ENCODE data around the gene DNAL4.
A peak's percentile ranks its signal among the peaks of the same experiment; 100 is the strongest.

DNAL4 gene

GRCh38 chr22:38827510-38827909 is 33.6 kb upstream of the DNAL4 start:
- H4K20me1 ChIP-seq (ENCODE audit: insufficient read depth, low read length): peaks cover 27% of the 10 kb centered on the region
- no peaks in the 10 kb centered on the region for H3K79me2 ChIP-seq (ENCODE audit: insufficient read depth, low read length)
- TF ChIP-seq, protein P1, sequence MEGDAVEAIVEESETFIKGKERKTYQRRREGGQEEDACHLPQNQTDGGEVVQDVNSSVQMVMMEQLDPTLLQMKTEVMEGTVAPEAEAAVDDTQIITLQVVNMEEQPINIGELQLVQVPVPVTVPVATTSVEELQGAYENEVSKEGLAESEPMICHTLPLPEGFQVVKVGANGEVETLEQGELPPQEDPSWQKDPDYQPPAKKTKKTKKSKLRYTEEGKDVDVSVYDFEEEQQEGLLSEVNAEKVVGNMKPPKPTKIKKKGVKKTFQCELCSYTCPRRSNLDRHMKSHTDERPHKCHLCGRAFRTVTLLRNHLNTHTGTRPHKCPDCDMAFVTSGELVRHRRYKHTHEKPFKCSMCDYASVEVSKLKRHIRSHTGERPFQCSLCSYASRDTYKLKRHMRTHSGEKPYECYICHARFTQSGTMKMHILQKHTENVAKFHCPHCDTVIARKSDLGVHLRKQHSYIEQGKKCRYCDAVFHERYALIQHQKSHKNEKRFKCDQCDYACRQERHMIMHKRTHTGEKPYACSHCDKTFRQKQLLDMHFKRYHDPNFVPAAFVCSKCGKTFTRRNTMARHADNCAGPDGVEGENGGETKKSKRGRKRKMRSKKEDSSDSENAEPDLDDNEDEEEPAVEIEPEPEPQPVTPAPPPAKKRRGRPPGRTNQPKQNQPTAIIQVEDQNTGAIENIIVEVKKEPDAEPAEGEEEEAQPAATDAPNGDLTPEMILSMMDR (IDR thresholded peaks at IDR 0.05; ENCODE audit: borderline replicate concordance, extremely low read depth, low read length, poor library complexity, severe bottlenecking): no peak
- no peak for TF ChIP-seq EZH2 (IDR thresholded peaks at IDR 0.05; ENCODE audit: borderline replicate concordance, low read depth, low read length, severe bottlenecking)
- H3K36me3 ChIP-seq (ENCODE audit: insufficient read depth, low read length): no peaks in the 10 kb centered on the region
- no peaks in the 10 kb centered on the region for H3K9me3 ChIP-seq (ENCODE audit: insufficient read depth, low read length, severe bottlenecking)
- no peak overlapping the region for H2AFZ ChIP-seq (ENCODE audit: low read depth, low read length)
- no peak overlapping the region for H3K4me3 ChIP-seq (ENCODE audit: low read depth in 1 of 2, low read length in 2 of 2)
- no peak overlapping the region for H3K27ac ChIP-seq (ENCODE audit: low read length)
- H3K4me2 ChIP-seq (ENCODE audit: insufficient read depth, low read length): no peak overlapping the region
- DNase-seq (no peak), ATAC-seq (ENCODE audit: insufficient read depth, low read depth) (no peak)
- H3K27me3 ChIP-seq (ENCODE audit: insufficient read depth, low read length, poor library complexity): no peaks in the 10 kb centered on the region
- no peaks in the 10 kb centered on the region for H3K4me1 ChIP-seq (ENCODE audit: insufficient read depth, low read length)
- no peak overlapping the region for H3K9ac ChIP-seq (ENCODE audit: low read depth, low read length)

GRCh38 chr22:38826801-38827200 is 32.9 kb upstream of the DNAL4 start:
- Histone ChIP-seq H3K79me2 (ENCODE audit: insufficient read depth, low read length) (no peaks in the 10 kb centered on the region), H3K4me2 (ENCODE audit: insufficient read depth, low read length) (no peak overlapping the region), H3K4me3 (ENCODE audit: low read depth in 1 of 2, low read length in 2 of 2) (no peak overlapping the region), H3K4me1 (ENCODE audit: insufficient read depth, low read length) (no peaks in the 10 kb centered on the region), H3K27ac (ENCODE audit: low read length) (no peak overlapping the region), H4K20me1 (ENCODE audit: insufficient read depth, low read length) (peaks cover 30% of the 10 kb centered on the region), H2AFZ (ENCODE audit: low read depth, low read length) (no peak overlapping the region), H3K27me3 (ENCODE audit: insufficient read depth, low read length, poor library complexity) (no peaks in the 10 kb centered on the region), H3K9ac (ENCODE audit: low read depth, low read length) (no peak overlapping the region), H3K36me3 (ENCODE audit: insufficient read depth, low read length) (no peaks in the 10 kb centered on the region), H3K9me3 (ENCODE audit: insufficient read depth, low read length, severe bottlenecking) (no peaks in the 10 kb centered on the region)
- no peak for TF ChIP-seq EZH2 (IDR thresholded peaks at IDR 0.05; ENCODE audit: borderline replicate concordance, low read depth, low read length, severe bottlenecking)
- TF ChIP-seq, protein P1 (IDR thresholded peaks at IDR 0.05; ENCODE audit: borderline replicate concordance, extremely low read depth, low read length, poor library complexity, severe bottlenecking): no peak
- ATAC-seq (ENCODE audit: insufficient read depth, low read depth) (no peak), DNase-seq (no peak)

- no peaks in the 10 kb centered on the region for H3K79me2 ChIP-seq (ENCODE audit: insufficient read depth, low read length)
- no peak overlapping the region for H2AFZ ChIP-seq (ENCODE audit: low read depth, low read length)
- H3K36me3 ChIP-seq (ENCODE audit: insufficient read depth, low read length): no peaks in the 10 kb centered on the region
- DNase-seq (no peak), ATAC-seq (ENCODE audit: insufficient read depth, low read depth) (no peak)
- no peak for TF ChIP-seq EZH2 (IDR thresholded peaks at IDR 0.05; ENCODE audit: borderline replicate concordance, low read depth, low read length, severe bottlenecking)
- TF ChIP-seq, protein P1 (IDR thresholded peaks at IDR 0.05; ENCODE audit: borderline replicate concordance, extremely low read depth, low read length, poor library complexity, severe bottlenecking): no peak
- no peak overlapping the region for H3K27ac ChIP-seq (ENCODE audit: low read length)
- H3K9me3 ChIP-seq (ENCODE audit: insufficient read depth, low read length, severe bottlenecking): no peaks in the 10 kb centered on the region
- H4K20me1 ChIP-seq (ENCODE audit: insufficient read depth, low read length): peaks cover 30% of the 10 kb centered on the region
- no peaks in the 10 kb centered on the region for H3K27me3 ChIP-seq (ENCODE audit: insufficient read depth, low read length, poor library complexity)
- no peak overlapping the region for H3K4me2 ChIP-seq (ENCODE audit: insufficient read depth, low read length)
- no peak overlapping the region for H3K4me3 ChIP-seq (ENCODE audit: low read depth in 1 of 2, low read length in 2 of 2)
- H3K9ac ChIP-seq (ENCODE audit: low read depth, low read length): no peak overlapping the region
- H3K4me1 ChIP-seq (ENCODE audit: insufficient read depth, low read length): no peaks in the 10 kb centered on the region
Measured at GRCh38 chr22:38826386-38826785, 32.4 kb upstream of the DNAL4 start.

DNA sequence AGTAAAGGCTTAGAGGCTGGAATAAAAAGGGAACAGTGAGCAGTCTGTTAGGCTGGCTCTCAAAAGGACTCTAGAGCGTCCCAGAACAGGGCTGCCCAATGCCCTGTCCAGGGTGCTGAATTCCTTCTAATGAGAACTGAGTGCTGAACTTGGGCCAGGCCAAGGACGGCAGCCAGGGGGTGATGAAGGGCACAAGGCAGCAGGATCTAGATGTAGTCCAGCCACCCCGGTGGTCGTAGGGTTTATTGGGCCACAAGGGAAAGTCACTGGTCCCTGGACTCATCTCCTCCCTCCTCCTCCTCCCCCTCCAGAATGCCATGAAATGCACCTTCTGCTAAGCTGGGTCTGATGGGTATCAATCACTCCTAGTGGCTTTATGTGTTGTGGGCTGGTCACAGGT is 30.6 kb upstream of the DNAL4 start:
- peaks cover 8% of the 10 kb centered on the region for H3K27me3 ChIP-seq (ENCODE audit: insufficient read depth, low read length, poor library complexity)
- ATAC-seq (ENCODE audit: insufficient read depth, low read depth): peak; percentile 99
- TF ChIP-seq, protein P1 (IDR thresholded peaks at IDR 0.05; ENCODE audit: borderline replicate concordance, extremely low read depth, low read length, poor library complexity, severe bottlenecking): peak; percentile 75
- no peak for TF ChIP-seq EZH2 (IDR thresholded peaks at IDR 0.05; ENCODE audit: borderline replicate concordance, low read depth, low read length, severe bottlenecking)
- no peaks in the 10 kb centered on the region for H3K36me3 ChIP-seq (ENCODE audit: insufficient read depth, low read length)
- no peak overlapping the region for H2AFZ ChIP-seq (ENCODE audit: low read depth, low read length)
- no peaks in the 10 kb centered on the region for H3K79me2 ChIP-seq (ENCODE audit: insufficient read depth, low read length)
- H3K9me3 ChIP-seq (ENCODE audit: insufficient read depth, low read length, severe bottlenecking): no peaks in the 10 kb centered on the region
- peak; percentile 76 for DNase-seq
- H3K9ac ChIP-seq (ENCODE audit: low read depth, low read length): no peak overlapping the region
- no peaks in the 10 kb centered on the region for H3K4me1 ChIP-seq (ENCODE audit: insufficient read depth, low read length)
- H3K4me2 ChIP-seq (ENCODE audit: insufficient read depth, low read length): no peak overlapping the region
- H3K4me3 ChIP-seq (ENCODE audit: low read depth in 1 of 2, low read length in 2 of 2): no peak overlapping the region
- H3K27ac ChIP-seq (ENCODE audit: low read length): no peak overlapping the region
- peaks cover 27% of the 10 kb centered on the region for H4K20me1 ChIP-seq (ENCODE audit: insufficient read depth, low read length)
